ENCODE results near the gene OR2W3.

The OR2W3 gene

DNA sequence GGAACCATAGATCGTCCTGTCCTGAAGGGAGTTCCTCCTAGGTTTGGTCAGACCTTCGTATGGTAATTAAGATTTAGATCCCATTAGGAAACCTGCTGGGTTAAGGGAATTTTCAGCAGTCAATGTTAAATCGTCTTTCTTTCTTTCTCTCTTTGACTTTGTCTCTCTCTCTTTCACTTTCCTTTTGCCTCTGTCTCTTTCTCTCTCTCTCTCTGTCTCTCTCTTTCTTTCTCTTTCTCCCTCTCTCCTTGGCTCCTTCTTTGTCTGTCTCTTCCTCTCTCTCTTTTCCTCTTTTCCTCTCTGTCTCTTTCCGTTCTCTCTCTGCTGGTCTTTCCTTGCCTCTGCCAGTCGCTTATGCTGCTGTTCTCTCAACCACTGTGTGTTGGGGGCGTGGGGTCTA, 8.7 kb downstream of the OR2W3 start:
- H3K4me3 ChIP-seq (ENCODE audit: low read length) = no peak overlapping the region
- no peak for TF ChIP-seq ZNF274 (IDR thresholded peaks at IDR 0.05; ENCODE audit: low read depth, low read length)

DNA sequence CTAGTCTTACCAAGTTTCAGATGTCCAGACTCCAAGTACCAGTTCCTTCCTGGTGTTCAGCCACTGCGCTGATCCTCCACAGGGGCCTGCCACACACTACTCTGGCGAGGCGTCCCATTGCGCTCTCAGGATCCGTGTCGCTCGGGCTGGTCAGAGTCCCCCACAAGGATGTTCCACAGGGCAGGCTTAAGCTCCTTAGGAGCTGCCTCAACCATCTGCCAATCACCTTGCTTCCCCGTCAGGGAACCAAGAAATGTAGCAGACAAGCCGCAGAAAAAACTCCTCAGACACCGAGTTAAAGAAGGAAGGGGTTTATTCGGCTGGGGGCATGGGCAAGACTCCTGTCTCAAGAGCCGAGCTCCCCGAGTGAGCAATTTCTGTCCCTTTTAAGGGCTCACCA, 9.8 kb downstream of the OR2W3 start:
- TF ChIP-seq ZNF274 (IDR thresholded peaks at IDR 0.05; ENCODE audit: low read depth, low read length) = no peak
- H3K4me3 ChIP-seq (ENCODE audit: low read length) = no peak overlapping the region

DNA sequence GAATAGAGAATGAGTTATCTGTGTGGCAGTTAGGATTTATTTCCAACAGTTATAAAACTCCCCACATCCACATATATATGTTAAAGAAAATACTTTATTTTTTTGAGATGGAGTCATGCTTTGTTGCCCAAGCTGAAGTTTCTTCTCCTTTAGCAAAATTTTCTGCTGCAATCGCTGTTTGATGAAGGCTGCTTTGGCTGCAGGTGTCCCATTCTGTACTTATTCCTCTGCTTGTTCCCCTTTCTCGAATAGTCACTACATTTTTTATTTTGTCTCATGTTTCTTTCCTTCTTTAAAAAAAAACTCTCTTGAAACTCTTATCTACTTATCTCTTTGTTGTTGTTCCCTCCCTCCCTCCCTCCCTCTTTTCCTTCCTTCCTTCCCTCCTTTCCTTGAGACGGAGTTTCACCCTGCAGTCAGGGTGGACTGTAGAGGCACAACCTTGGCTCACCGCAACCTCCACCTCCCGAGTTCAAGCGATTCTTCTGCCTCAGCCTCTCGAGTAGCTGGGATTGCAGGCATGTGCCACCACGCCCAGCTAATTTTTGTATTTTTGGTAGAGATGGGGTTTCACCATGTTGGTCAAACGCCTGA, 10.6 kb downstream of the OR2W3 start:
- no peak for TF ChIP-seq ZNF274 (IDR thresholded peaks at IDR 0.05; ENCODE audit: low read depth, low read length)
- no peak overlapping the region for H3K4me3 ChIP-seq (ENCODE audit: low read length)

DNA sequence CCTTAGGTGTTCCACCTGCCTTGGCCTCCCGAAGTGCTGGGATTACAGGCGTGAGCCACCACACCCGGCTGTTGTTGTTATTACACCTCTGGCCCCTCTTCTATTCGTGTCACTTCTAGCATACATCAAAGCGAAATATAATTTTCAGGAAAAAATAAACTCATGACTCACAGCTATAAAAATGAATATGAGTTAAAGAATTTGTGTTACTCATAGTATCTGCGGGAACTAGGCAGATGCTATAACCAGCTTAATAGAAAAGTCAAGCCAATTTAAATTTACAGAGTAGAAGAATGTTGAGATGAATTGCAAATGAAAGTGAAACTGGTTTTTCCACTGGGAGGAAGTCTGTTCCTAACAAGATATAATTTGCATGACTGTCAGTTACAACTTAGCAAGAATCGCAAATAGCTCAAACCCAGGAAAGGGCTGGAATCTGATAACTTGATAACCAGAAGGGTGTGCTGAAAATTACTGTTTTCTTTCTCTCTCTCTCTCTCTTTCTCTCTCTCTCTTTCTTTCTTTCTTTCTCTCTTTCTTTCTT, 11.2 kb downstream of the OR2W3 start:
- no peak for TF ChIP-seq ZNF274 (IDR thresholded peaks at IDR 0.05; ENCODE audit: low read depth, low read length)
- H3K4me3 ChIP-seq (ENCODE audit: low read length) = no peak overlapping the region

DNA sequence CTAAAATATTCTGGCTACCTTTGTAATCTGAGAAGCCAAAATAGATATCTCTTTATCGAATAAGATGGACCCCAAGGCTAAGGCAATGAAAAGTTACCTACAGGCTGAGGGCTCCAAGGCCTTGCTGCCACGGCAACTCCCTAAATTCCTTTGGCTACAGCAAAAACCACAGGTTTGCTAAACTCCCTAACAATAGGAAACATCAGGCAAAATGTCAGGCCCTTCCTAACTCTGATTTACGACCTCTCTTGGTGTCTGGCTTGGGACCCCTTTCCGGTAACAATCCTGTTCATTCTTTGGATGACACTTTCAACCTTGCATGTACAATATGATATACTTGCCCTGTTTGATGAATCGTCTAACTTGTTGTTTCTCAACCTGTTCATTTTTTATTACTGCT, 13.4 kb downstream of the OR2W3 start:
- TF ChIP-seq ZNF274 (IDR thresholded peaks at IDR 0.05; ENCODE audit: low read depth, low read length) = no peak

DNA sequence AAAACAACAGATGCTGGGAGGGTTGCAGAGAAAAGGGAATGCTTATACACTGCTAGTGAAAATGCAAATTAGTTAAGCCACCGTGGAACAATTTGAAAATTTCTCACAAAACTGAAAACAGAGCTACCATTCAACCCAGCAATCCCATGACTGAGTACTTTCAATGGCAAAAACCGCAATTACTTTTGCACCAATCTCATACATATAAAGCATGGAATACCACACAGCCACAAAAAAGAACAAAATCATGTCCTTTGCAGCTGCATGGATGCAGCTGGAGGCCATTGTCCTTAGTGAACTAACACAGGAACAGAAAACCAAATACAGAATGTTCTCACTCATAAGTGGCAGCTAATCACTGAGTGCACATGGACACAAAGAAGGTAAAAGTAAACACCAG, 18.4 kb downstream of the OR2W3 start:
- H3K4me3 ChIP-seq (ENCODE audit: low read length) = no peak overlapping the region
- no peak for TF ChIP-seq ZNF274 (IDR thresholded peaks at IDR 0.05; ENCODE audit: low read depth, low read length)

More for the DNA sequence above, 13.4 kb downstream of the OR2W3 start:
- H3K4me3 ChIP-seq (ENCODE audit: low read length) = no peak overlapping the region

DNA sequence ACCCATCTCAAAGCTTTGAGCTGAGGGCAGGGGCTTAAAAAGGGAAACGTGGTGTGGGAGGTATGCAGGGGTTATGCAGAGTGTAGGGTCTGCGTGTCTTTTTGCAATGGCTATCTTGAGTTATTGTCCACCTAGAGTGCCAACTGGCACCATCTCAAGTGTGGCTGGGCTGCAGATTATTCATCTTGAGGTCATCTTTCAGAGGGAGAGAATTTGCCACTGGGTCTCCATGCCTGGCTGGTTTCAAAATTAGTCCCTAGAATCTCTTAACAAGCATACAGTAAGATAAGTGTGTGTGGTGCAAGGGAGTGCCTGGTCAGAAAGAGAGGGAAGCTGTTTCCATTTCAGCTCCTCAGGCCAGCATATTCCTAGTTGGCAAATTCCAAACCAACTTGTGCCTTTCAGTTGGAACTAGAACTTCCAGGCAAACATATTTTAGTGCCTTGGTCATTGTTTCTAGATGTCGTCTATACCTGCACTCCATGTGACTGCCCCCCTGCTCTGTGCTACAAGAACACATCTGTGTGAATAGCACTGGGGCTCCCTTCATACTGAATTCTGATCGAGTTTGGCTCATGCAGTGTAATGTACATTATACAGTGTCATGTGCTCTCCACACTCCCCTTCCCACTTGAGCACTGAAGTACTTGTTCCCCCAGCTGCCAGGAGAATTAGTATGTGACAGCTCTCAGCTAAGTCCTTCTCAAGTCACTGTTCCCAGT, 19.7 kb downstream of the OR2W3 start:
- TF ChIP-seq ZNF274 (IDR thresholded peaks at IDR 0.05; ENCODE audit: low read depth, low read length) = no peak

DNA sequence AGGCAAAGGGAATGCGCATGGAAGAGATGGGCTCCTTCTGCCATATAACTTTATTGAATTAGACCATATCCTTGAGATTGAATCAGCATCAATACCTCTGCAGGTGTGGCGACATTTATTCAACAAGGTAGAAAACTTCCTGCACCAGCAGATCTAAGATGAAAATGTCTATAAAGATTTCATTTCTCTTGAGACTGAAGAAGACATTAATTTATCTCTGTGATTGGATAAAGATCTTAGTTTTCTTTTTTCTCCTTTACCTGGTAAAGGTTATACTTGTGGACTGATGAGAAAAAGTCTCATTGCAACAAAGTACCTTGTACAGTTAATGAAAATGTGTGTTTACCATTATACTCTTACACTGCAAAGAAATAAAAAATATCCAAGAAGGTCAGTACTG, 24.6 kb downstream of the OR2W3 start, which contains the start of gene OR2T8:
Gene OR2T8, plus strand, starts transcription at position 301 of the 400 bp plus-strand sequence. CDS start 766 bp downstream, outside the sequence.
- no peak within 1 kb of the TSS for H3K4me3 ChIP-seq (ENCODE audit: low read length)
- no peak for TF ChIP-seq ZNF274 (IDR thresholded peaks at IDR 0.05; ENCODE audit: low read depth, low read length)

More for the DNA sequence above, 19.7 kb downstream of the OR2W3 start:
- no peak overlapping the region for H3K4me3 ChIP-seq (ENCODE audit: low read length)

DNA sequence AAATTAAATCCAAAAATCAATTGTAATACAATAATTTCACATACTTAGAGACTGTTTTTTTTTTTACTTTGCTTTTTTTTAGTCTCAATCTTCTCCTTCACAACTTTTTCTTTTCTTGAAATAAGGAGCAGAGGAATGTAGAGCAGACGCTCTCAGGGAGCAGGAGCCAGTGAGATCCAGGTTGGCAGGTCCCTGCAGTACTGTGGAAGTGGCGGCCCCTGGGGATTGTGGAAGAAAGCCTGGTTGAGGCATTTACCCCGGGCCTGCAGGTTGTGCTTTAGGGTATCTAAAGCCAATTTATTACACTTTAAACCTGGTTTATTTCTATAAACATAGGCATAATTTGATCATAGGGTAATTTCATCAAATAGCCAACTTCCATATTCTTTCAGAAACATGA, 28.6 kb downstream of the OR2W3 start:
- no peak for TF ChIP-seq ZNF274 (IDR thresholded peaks at IDR 0.05; ENCODE audit: low read depth, low read length)
- no peak overlapping the region for H3K4me3 ChIP-seq (ENCODE audit: low read length)

DNA sequence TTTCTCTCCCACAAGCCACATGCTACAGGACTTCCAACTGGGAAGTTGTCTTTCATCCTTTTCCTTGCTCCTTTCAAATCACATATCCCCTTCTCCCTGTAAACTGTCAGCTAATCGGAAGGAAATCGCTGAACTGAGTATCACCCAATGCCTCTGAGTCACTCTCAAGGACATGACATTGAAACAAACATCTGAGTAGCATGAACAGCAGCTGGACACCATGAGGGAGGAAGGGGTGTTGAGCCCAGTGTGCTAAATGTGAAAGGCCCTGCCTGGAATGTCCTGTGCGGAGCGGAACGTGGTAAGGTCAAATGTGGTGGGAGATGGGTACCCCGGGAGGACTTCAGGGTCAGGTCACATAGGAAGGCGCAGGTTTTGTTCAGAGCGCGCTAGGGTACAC, 29.5 kb downstream of the OR2W3 start, which contains the start of gene OR2AJ1:
Gene OR2AJ1, plus strand, starts transcription at position 22 of the 400 bp plus-strand sequence. CDS start 8,880 bp downstream, outside the sequence.
- TF ChIP-seq ZNF274 (IDR thresholded peaks at IDR 0.05; ENCODE audit: low read depth, low read length) = no peak
- no peak within 1 kb of the TSS for H3K4me3 ChIP-seq (ENCODE audit: low read length)

DNA sequence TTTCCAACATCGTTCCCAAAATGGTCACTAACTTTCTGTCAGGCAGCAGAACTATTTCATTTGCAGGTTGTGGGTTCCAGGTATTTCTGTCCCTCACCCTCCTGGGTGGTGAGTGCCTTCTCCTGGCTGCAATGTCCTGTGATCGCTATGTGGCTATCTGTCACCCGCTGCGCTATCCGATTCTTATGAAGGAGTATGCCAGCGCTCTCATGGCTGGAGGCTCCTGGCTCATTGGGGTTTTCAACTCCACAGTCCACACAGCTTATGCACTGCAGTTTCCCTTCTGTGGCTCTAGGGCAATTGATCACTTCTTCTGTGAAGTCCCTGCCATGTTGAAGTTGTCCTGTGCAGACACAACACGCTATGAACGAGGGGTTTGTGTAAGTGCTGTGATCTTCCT, 38.6 kb downstream of the OR2W3 start:
- no peak for TF ChIP-seq ZNF274 (IDR thresholded peaks at IDR 0.05; ENCODE audit: low read depth, low read length)
- H3K4me3 ChIP-seq (ENCODE audit: low read length) = no peak overlapping the region

DNA sequence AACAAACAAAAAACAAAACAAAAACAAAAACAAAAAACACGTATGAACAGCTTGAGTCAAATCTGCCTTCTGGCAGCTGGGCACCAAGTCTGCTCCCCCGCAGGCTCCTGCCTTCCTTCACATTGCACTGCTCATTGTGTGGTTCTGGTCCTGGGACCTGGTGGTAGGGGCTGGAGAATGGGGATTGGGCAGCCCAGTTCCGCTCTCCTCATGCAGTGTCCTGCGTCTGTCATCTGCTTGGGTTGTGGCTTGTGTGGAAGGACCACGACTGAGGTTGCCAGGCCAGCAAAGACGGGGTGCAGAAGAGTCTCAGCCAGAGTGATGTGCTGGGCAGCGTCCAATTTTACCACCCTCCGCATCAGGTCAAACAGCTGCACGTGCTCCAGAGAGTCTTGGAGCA, 40.4 kb downstream of the OR2W3 start:
- no peak overlapping the region for H3K4me3 ChIP-seq (ENCODE audit: low read length)
- no peak for TF ChIP-seq ZNF274 (IDR thresholded peaks at IDR 0.05; ENCODE audit: low read depth, low read length)

DNA sequence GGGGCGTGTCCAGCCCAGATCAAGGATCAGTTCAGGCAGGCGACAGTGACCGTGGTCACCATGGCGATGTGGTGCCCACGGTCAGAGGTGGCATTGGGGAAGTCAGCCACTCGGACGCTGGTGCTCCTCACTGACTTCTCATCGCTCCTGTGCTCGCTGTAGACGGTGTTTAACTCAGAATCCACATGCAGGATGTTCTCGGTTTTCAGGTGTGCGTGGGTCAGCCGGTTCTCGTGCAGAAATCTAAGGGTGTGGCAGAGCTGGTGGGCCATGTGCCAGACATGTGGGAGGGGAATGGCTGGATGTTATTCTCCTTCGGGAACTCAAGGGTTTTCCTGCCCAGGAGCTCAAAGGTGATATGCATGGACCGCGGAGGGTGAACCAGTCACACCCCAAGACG, 41.0 kb downstream of the OR2W3 start:
- no peak overlapping the region for H3K4me3 ChIP-seq (ENCODE audit: low read length)
- no peak for TF ChIP-seq ZNF274 (IDR thresholded peaks at IDR 0.05; ENCODE audit: low read depth, low read length)

DNA sequence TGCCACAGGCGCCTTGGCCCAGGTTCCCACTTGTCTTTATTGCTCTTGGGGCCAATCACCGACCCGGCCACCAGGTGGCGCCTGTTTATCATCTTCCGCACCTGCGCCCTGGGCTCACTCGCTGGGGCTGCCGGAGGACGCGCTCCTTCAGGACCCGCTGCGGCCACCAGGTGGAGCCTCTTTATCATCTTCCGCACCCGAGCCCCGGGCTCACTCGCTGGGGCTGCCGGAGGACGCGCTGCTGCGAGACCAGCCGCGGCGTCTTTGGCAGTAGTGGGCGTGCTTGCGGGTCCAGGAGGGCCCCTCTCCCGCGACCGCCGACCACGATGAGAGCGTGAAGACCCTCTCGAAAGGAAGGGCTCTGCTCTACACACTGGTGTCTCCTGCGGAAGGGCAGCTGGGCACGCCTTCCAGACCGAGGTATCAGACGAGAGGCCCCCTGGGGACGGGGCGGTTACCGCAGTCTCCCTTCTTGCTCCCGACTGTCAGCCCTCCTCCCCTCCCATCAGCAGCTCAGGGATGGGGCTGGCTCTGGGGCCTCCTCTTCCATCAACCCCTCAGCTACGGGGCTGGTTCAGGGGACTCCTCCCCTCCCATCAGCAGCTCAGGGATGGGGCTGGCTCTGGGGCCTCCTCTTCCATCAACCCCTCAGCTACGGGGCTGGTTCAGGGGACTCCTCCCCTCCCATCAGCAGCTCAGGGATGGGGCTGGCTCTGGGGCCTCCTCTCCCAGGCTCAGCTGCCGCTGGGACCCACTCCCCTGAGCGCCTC, 41.8 kb downstream of the OR2W3 start:
- peak overlapping the region; percentile 35; the same call in 1 of the 2 replicates for H3K4me3 ChIP-seq (ENCODE audit: low read length)

Measured in GM08714 (cell line).